HG02943 (cell line): ENCODE data around the gene RAB44.

Experiments
- ATAC-seq: cut with Tn5 transposase; IDR thresholded peaks from one replicate; pipeline ENCODE4 v1.9.1; 2021; ENCODE audit warnings: mild to moderate bottlenecking, low read depth, moderate library complexity; ENCODE audit not compliant: unreplicated experiment

RAB44 gene

GRCh38 chr6:36668591-36668990, 29.0 kb upstream of the RAB44 start:
- no peak for ATAC-seq

- no peak for ATAC-seq
Observed at GRCh38 chr6:36669002-36669401, 28.6 kb upstream of the RAB44 start.

- ATAC-seq: no peak
Observed at GRCh38 chr6:36670271-36670670, 27.4 kb upstream of the RAB44 start.

GRCh38 chr6:36671687-36672375, 25.8 kb upstream of the RAB44 start:
- ATAC-seq: no peak

- ATAC-seq: no peak
Observed at GRCh38 chr6:36673882-36674281, 23.7 kb upstream of the RAB44 start.

- ATAC-seq: no peak
Observed at GRCh38 chr6:36674942-36675341, 22.7 kb upstream of the RAB44 start.

GRCh38 chr6:36676141-36677058, 21.2 kb upstream of the RAB44 start:
- no peak for ATAC-seq

GRCh38 chr6:36677059-36677749, 20.4 kb upstream of the RAB44 start:
- ATAC-seq: no peak

- no peak for ATAC-seq
Observed at GRCh38 chr6:36677753-36678487, 19.7 kb upstream of the RAB44 start.

- ATAC-seq: no peak
Observed at GRCh38 chr6:36678488-36679042, 19.1 kb upstream of the RAB44 start, which contains the start of gene CDKN1A. TSS of gene CDKN1A (plus strand) at chr6:36678714. CDS start at chr6:36684102, 5,388 bp downstream.

GRCh38 chr6:36679043-36679833, 18.4 kb upstream of the RAB44 start:
- no peak for ATAC-seq

- no peak for ATAC-seq
Observed at GRCh38 chr6:36682328-36683144, 15.1 kb upstream of the RAB44 start.

- ATAC-seq: no peak
Observed at GRCh38 chr6:36683145-36683655, 14.4 kb upstream of the RAB44 start.

- no peak for ATAC-seq
Observed at GRCh38 chr6:36683656-36684446, 13.8 kb upstream of the RAB44 start.

GRCh38 chr6:36684447-36684812, 13.2 kb upstream of the RAB44 start:
- ATAC-seq: no peak

- ATAC-seq: no peak
Observed at GRCh38 chr6:36685166-36685924, 12.3 kb upstream of the RAB44 start.
